Hepatocyte (in vitro differentiated cells): ENCODE measurements around the gene TIGD4. TPM values are rescaled to one million over a fixed set of nuclear protein-coding genes. Genes with fewer than 3 reads are reported as not detected.

Experiments
- DNase-seq: peaks from one replicate; pipeline ENCODE4 v3.0.0-alpha.2; 2016; ENCODE audit warnings: low spot score
- H2AFZ ChIP-seq: fragments of 200-600 bp; sonication (generic); 2 replicates; pipeline ENCODE4 v1.6.0; 2016; ENCODE audit warnings: antibody characterized with exemption, mild to moderate bottlenecking
- H3K27ac ChIP-seq: fragments of 200-600 bp; sonication (generic); 2 replicates; pipeline ENCODE4 v1.5.1; 2016; ENCODE audit warnings: mild to moderate bottlenecking
- H3K27me3 ChIP-seq: fragments of 200-600 bp; sonication (generic); 2 replicates; pipeline ENCODE4 v1.6.1; 2016
- H3K36me3 ChIP-seq: fragments of 200-600 bp; sonication (generic); replicated peaks from 2 replicates; pipeline ENCODE4 v1.5.1; 2016; ENCODE audit warnings: low read depth; ENCODE audit not compliant: insufficient read depth
- H3K4me1 ChIP-seq: fragments of 200-600 bp; sonication (generic); 2 replicates; pipeline ENCODE4 v1.5.1; 2016; ENCODE audit warnings: mild to moderate bottlenecking, moderate library complexity; ENCODE audit not compliant: insufficient read depth
- H3K4me2 ChIP-seq: fragments of 200-600 bp; sonication (generic); 2 replicates; pipeline ENCODE4 v1.6.0; 2016
- H3K4me3 ChIP-seq: fragments of 200-600 bp; sonication (generic); 2 replicates; pipeline ENCODE4 v1.5.1; 2016; ENCODE audit warnings: mild to moderate bottlenecking
- H3K79me2 ChIP-seq: fragments of 200-600 bp; sonication (generic); 2 replicates; pipeline ENCODE4 v1.6.0; 2017; ENCODE audit warnings: mild to moderate bottlenecking
- H3K9me2 ChIP-seq: fragments of 200-600 bp; sonication (generic); replicated peaks from 2 replicates; pipeline ENCODE4 v1.6.0; 2017; ENCODE audit warnings: mild to moderate bottlenecking; ENCODE audit not compliant: insufficient read depth
- H3K9me3 ChIP-seq: fragments of 200-600 bp; sonication (generic); 2 replicates; pipeline ENCODE4 v1.5.1; 2016; ENCODE audit warnings: low read depth, mild to moderate bottlenecking
- H4K20me1 ChIP-seq: fragments of 200-600 bp; sonication (generic); 2 replicates; pipeline ENCODE4 v1.6.0; 2016; ENCODE audit warnings: mild to moderate bottlenecking; ENCODE audit not compliant: insufficient read depth, poor library complexity, severe bottlenecking
- CTCF ChIP-seq: fragments of 200-600 bp; sonication (generic); IDR thresholded peaks from 2 replicates; pipeline ENCODE4 v1.5.1; 2016; ENCODE audit warnings: antibody characterized with exemption, mild to moderate bottlenecking; ENCODE audit not compliant: poor library complexity
- EZH2 ChIP-seq: fragments of 200-600 bp; sonication (generic); IDR thresholded peaks from 2 replicates; pipeline ENCODE4 v1.6.1; 2016; ENCODE audit warnings: antibody characterized with exemption, mild to moderate bottlenecking, borderline replicate concordance
- EZH2phosphoT487 ChIP-seq: fragments of 200-600 bp; sonication (generic); IDR thresholded peaks from one replicate; pipeline ENCODE4 v1.6.1; 2018; ENCODE audit warnings: antibody characterized with exemption, mild to moderate bottlenecking, low read depth, moderate library complexity; ENCODE audit not compliant: unreplicated experiment, severe bottlenecking
- WGBS: methylation state at CpG from one replicate; pipeline ENCODE4 v1.1.6; 2016; ENCODE audit warnings: low lambda C conversion rate; ENCODE audit errors: missing lambda C conversion rate; 5-methylcytosine and 5-hydroxymethylcytosine counted together
- polyA plus RNA-seq: library from polyadenylated mRNA; unstranded; fragments of >200 nt; fragmentation: Nextera tagmentation; extraction: Ambion mirVana; gene quantifications from 2 replicates; pipeline ENCODE4 v1.2.1, GENCODE V29; 2016
- total RNA-seq: library from RNA; depleted of rRNA; stranded (reverse); fragments of >200 nt; gene quantifications from 2 replicates; pipeline ENCODE4 v1.2.3, GENCODE V29; 2014

TIGD4 gene
- total and polyA plus RNA-seq, 2 experiments from 2014 or later = 0.19 to 1.3 TPM

GRCh38 chr4:152805071-152805650, 25.6 kb upstream of the TIGD4 start:
- no peak overlapping the region for H3K4me3 ChIP-seq
- no peak overlapping the region for H3K4me2 ChIP-seq
- H3K79me2 ChIP-seq = peaks cover 68% of the 10 kb centered on the region
- H3K9me3 ChIP-seq = no peaks in the 10 kb centered on the region
- no peak overlapping the region for H3K27ac ChIP-seq
- no peaks in the 10 kb centered on the region for H3K9me2 ChIP-seq
- H3K27me3 ChIP-seq = no peaks in the 10 kb centered on the region
- no peaks in the 10 kb centered on the region for H3K36me3 ChIP-seq
- H2AFZ ChIP-seq = no peak overlapping the region
- 96% methylated on average over 2 of the region's 2 CpGs for WGBS
- H4K20me1 ChIP-seq = peaks cover 3% of the 10 kb centered on the region
- TF ChIP-seq EZH2 (no peak), EZH2phosphoT487 (no peak), CTCF (no peak)
- no peak for DNase-seq
- no peaks in the 10 kb centered on the region for H3K4me1 ChIP-seq

GRCh38 chr4:152803541-152803940, 24.0 kb upstream of the TIGD4 start:
- H3K4me1 ChIP-seq = no peaks in the 10 kb centered on the region
- no peak overlapping the region for H2AFZ ChIP-seq
- no peak for DNase-seq
- H3K27me3 ChIP-seq = no peaks in the 10 kb centered on the region
- H3K36me3 ChIP-seq = no peaks in the 10 kb centered on the region
- peaks cover 6% of the 10 kb centered on the region for H4K20me1 ChIP-seq
- TF ChIP-seq EZH2 (no peak), EZH2phosphoT487 (no peak), CTCF (no peak)
- no peak overlapping the region for H3K4me2 ChIP-seq
- no peak overlapping the region for H3K27ac ChIP-seq
- H3K4me3 ChIP-seq = no peak overlapping the region
- no peaks in the 10 kb centered on the region for H3K9me3 ChIP-seq
- H3K9me2 ChIP-seq = no peaks in the 10 kb centered on the region
- H3K79me2 ChIP-seq = peaks cover 68% of the 10 kb centered on the region
- WGBS = 95% methylated on average over 1 of the region's 1 CpG

- Histone ChIP-seq H3K4me2 (no peak overlapping the region), H4K20me1 (peaks cover 8% of the 10 kb centered on the region), H3K79me2 (peaks cover 98% of the 10 kb centered on the region), H3K4me3 (no peak overlapping the region), H2AFZ (no peak overlapping the region), H3K4me1 (no peaks in the 10 kb centered on the region), H3K9me2 (no peaks in the 10 kb centered on the region), H3K27me3 (no peaks in the 10 kb centered on the region), H3K36me3 (no peaks in the 10 kb centered on the region), H3K27ac (no peak overlapping the region), H3K9me3 (no peaks in the 10 kb centered on the region)
- no peak for TF ChIP-seq EZH2
- TF ChIP-seq CTCF = no peak
- TF ChIP-seq EZH2phosphoT487 = no peak
- DNase-seq = no peak
- WGBS = 98% methylated on average over 3 of the region's 3 CpGs
Observed at GRCh38 chr4:152795891-152796290, 16.4 kb upstream of the TIGD4 start.

GRCh38 chr4:152786627-152787026, 7.1 kb upstream of the TIGD4 start:
- peak overlapping the region; percentile 39 for H3K27ac ChIP-seq
- no peaks in the 10 kb centered on the region for H3K36me3 ChIP-seq
- no peaks in the 10 kb centered on the region for H3K27me3 ChIP-seq
- peaks cover 17% of the 10 kb centered on the region for H3K4me1 ChIP-seq
- peaks cover 37% of the 10 kb centered on the region for H4K20me1 ChIP-seq
- H2AFZ ChIP-seq = no peak overlapping the region
- H3K9me2 ChIP-seq = no peaks in the 10 kb centered on the region
- peaks cover 98% of the 10 kb centered on the region for H3K79me2 ChIP-seq
- no peak for DNase-seq
- no peaks in the 10 kb centered on the region for H3K9me3 ChIP-seq
- no peak overlapping the region for H3K4me3 ChIP-seq
- H3K4me2 ChIP-seq = peak overlapping the region; percentile 47
- no peak for TF ChIP-seq EZH2phosphoT487
- no peak for TF ChIP-seq CTCF
- TF ChIP-seq EZH2 = no peak
- 100% methylated on average over 1 of the region's 1 CpG for WGBS
